ENCODE results near the gene SH3PXD2A. TPM values are rescaled to one million over a fixed set of nuclear protein-coding genes. Genes with fewer than 3 reads are reported as not detected.

SH3PXD2A gene
- total RNA-seq, 1 experiment from 2014 or later = 6.3 TPM

DNA sequence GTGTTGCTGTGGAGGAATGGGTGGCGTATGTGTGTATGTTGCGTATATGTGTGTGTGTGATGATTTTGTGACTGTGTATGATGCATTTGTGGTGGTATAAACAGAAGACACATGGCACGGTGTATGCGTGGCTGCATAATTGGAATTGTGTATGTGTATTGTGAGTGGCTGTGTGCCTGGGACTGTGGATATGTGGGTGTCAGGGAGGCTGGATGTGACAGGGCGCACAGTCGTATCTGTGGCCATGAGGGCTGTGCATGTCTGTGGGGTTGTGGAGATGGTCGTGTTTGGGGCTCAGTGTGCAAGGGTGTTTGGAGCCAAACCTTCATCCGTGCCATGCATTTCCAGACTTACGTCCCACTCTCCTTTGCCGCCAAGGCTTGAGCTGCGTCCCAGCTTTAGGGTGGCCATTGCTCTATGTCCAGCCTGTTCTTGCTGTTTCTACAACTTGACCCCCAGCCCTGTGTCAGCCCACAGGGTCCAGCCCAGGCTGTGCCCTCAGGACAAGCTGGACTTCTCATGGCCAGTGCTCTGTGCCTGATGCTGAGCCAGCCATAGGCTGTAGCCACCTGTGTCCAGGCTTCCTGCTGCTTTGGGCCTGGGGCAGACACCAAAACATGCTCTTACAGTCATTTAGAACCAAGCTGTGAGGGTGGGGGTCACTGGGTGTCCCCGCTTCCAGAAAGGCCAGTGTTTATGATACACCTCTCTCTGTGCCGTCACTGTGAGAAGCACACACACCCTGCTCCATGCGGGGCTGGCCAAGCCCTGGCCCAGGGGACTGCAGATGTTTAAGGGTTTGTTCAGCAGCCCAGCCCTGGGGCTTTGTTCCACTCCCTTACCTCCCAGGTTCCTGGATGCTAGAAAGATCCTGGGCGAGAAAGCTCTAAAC lies 234.2 kb downstream of the SH3PXD2A start:
- H3K27me3 ChIP-seq (replicated peaks; ENCODE audit: control insufficient read depth, insufficient read depth, low read length) = no peaks in the 10 kb centered on the region
- no peaks in the 10 kb centered on the region for H3K4me1 ChIP-seq
- no peak overlapping the region for H3K4me3 ChIP-seq (ENCODE audit: low read depth, low read length)
- BruUV-seq (replicated peaks) = no TSS peak
- DNase-seq = no peak
- intact Hi-C loops (cut with micrococcal nuclease; ENCODE audit: unreplicated experiment) = no loop called here
- no peak overlapping the region for H3K27ac Mint-ChIP-seq (ENCODE audit: unreplicated experiment)
- H3K9me3 ChIP-seq = no peaks in the 10 kb centered on the region
- H3K36me3 ChIP-seq (ENCODE audit: control insufficient read depth, insufficient read depth, low read length) = no peaks in the 10 kb centered on the region; the same call in 1 of the 2 replicates
- TF ChIP-seq, protein P1, sequence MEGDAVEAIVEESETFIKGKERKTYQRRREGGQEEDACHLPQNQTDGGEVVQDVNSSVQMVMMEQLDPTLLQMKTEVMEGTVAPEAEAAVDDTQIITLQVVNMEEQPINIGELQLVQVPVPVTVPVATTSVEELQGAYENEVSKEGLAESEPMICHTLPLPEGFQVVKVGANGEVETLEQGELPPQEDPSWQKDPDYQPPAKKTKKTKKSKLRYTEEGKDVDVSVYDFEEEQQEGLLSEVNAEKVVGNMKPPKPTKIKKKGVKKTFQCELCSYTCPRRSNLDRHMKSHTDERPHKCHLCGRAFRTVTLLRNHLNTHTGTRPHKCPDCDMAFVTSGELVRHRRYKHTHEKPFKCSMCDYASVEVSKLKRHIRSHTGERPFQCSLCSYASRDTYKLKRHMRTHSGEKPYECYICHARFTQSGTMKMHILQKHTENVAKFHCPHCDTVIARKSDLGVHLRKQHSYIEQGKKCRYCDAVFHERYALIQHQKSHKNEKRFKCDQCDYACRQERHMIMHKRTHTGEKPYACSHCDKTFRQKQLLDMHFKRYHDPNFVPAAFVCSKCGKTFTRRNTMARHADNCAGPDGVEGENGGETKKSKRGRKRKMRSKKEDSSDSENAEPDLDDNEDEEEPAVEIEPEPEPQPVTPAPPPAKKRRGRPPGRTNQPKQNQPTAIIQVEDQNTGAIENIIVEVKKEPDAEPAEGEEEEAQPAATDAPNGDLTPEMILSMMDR (IDR thresholded peaks at IDR 0.05; ENCODE audit: insufficient read depth in 1 of 2, low read depth in 1 of 2, low read length in 1 of 2, severe bottlenecking in 1 of 2, unreplicated experiment in 1 of 2) = no peak
- H3K4me1 Mint-ChIP-seq (ENCODE audit: low read depth, unreplicated experiment) = no peaks in the 10 kb centered on the region
- no peak overlapping the region for H3K4me3 Mint-ChIP-seq (ENCODE audit: unreplicated experiment)
- no peaks in the 10 kb centered on the region for H3K9me3 Mint-ChIP-seq (ENCODE audit: unreplicated experiment)
- ChIA-PET POLR2A (no interaction called here), CTCF (no interaction called here)
- H3K36me3 Mint-ChIP-seq (ENCODE audit: insufficient read depth, unreplicated experiment) = no peaks in the 10 kb centered on the region
- no peaks in the 10 kb centered on the region for H3K27me3 Mint-ChIP-seq (ENCODE audit: insufficient read depth, unreplicated experiment)

DNA sequence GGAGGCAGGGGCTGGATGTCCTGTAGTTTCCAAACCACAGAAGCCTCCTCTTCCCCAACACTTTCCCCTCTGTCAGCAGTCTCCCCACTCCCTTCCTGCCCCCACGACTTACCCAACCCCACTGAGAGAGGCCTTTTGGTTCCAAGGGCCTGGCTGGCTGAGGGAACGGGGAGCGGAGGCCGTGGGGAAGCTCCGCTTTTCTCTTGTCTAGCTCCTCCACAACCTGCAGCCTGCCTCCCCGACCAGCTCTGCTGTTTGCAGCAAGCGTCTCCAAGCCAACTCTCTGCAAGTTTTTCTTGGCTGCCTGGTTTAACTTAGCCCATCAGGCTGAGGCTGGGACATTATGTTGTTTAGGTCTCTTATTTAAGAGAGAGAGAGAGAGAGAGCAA lies 235.0 kb downstream of the SH3PXD2A start:
- no peaks in the 10 kb centered on the region for H3K9me3 Mint-ChIP-seq (ENCODE audit: unreplicated experiment)
- Histone ChIP-seq H3K27me3 (replicated peaks; ENCODE audit: control insufficient read depth, insufficient read depth, low read length) (no peaks in the 10 kb centered on the region), H3K4me1 (no peaks in the 10 kb centered on the region), H3K4me3 (ENCODE audit: low read depth, low read length) (no peak overlapping the region), H3K36me3 (ENCODE audit: control insufficient read depth, insufficient read depth, low read length) (no peaks in the 10 kb centered on the region; the same call in 1 of the 2 replicates), H3K9me3 (no peaks in the 10 kb centered on the region)
- TF ChIP-seq, protein P1 (IDR thresholded peaks at IDR 0.05; ENCODE audit: insufficient read depth in 1 of 2, low read depth in 1 of 2, low read length in 1 of 2, severe bottlenecking in 1 of 2, unreplicated experiment in 1 of 2) = no peak
- intact Hi-C loops (cut with micrococcal nuclease; ENCODE audit: unreplicated experiment) = no loop called here
- POLR2A ChIA-PET = no interaction called here
- CTCF ChIA-PET = no interaction called here
- no peaks in the 10 kb centered on the region for H3K36me3 Mint-ChIP-seq (ENCODE audit: insufficient read depth, unreplicated experiment)
- DNase-seq = no peak
- no peak overlapping the region for H3K27ac Mint-ChIP-seq (ENCODE audit: unreplicated experiment)
- H3K4me1 Mint-ChIP-seq (ENCODE audit: low read depth, unreplicated experiment) = no peaks in the 10 kb centered on the region
- no TSS peak for BruUV-seq (replicated peaks)
- no peaks in the 10 kb centered on the region for H3K27me3 Mint-ChIP-seq (ENCODE audit: insufficient read depth, unreplicated experiment)
- no peak overlapping the region for H3K4me3 Mint-ChIP-seq (ENCODE audit: unreplicated experiment)

DNA sequence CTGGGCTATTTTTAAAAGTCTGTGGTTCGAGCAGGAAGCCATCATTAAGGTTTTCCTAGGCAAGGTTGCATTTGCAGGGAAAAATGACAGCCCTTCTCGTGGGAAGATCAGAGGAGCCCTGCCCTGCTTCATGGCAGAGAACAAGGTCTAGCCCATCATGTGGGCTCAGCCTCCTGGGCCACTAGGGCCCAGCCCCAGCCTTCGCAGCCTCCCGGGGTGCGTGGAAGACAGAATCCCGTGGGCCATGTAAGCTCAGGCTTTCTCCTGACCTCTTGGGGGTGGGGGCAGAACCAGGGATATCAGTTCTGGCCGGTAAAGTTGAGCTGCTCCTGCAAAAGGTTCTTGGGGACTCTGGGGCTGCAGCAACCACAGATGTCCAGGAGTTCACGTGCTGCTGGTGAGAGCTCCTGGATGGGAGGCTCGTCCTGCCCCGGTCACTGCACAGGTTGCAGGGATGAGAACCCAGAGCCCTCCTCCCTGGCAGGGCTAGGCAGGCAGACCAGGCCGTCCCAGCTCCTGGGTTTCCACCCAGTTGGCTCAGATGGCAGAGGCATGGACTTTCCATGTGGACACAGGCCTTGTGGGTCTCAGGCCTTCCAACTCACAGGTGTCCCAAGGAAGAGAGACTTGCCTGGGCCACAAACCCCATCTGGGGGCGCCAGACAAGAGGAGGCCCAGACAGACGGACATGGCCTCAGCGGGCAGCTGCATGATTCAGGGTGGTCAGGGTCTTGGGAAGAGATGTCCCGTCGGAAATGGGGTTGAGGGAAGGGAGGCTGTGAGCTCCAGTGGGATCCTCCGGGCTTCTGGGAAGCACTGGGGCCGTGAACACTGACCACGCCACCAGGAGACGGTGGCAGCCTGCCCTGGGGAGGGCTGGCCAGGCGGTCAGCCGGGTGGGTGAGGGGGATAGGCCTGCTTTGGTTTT lies 235.7 kb downstream of the SH3PXD2A start:
- H3K9me3 ChIP-seq = no peaks in the 10 kb centered on the region
- Mint-ChIP-seq H3K27me3 (ENCODE audit: insufficient read depth, unreplicated experiment) (no peaks in the 10 kb centered on the region), H3K4me1 (ENCODE audit: low read depth, unreplicated experiment) (no peaks in the 10 kb centered on the region), H3K4me3 (ENCODE audit: unreplicated experiment) (no peak overlapping the region), H3K9me3 (ENCODE audit: unreplicated experiment) (no peaks in the 10 kb centered on the region), H3K27ac (ENCODE audit: unreplicated experiment) (no peak overlapping the region), H3K36me3 (ENCODE audit: insufficient read depth, unreplicated experiment) (peaks cover 6% of the 10 kb centered on the region)
- no TSS peak for BruUV-seq (replicated peaks)
- H3K36me3 ChIP-seq (ENCODE audit: control insufficient read depth, insufficient read depth, low read length) = no peaks in the 10 kb centered on the region; the same call in 1 of the 2 replicates
- DNase-seq = no peak
- intact Hi-C loops (cut with micrococcal nuclease; ENCODE audit: unreplicated experiment) = no loop called here
- no peaks in the 10 kb centered on the region for H3K4me1 ChIP-seq
- H3K27me3 ChIP-seq (replicated peaks; ENCODE audit: control insufficient read depth, insufficient read depth, low read length) = no peaks in the 10 kb centered on the region
- ChIA-PET POLR2A (no interaction called here), CTCF (no interaction called here)
- no peak overlapping the region for H3K4me3 ChIP-seq (ENCODE audit: low read depth, low read length)
- TF ChIP-seq, protein P1 (IDR thresholded peaks at IDR 0.05; ENCODE audit: insufficient read depth in 1 of 2, low read depth in 1 of 2, low read length in 1 of 2, severe bottlenecking in 1 of 2, unreplicated experiment in 1 of 2) = no peak

Data from Caco-2 (cell line).